Islet precursor cell (in vitro differentiated cells): ENCODE measurements around the gene TMPRSS12.

Experiments used
- DNase-seq: peaks from one replicate; pipeline ENCODE4 v3.0.0-alpha.2; 2018

TMPRSS12 gene

DNA sequence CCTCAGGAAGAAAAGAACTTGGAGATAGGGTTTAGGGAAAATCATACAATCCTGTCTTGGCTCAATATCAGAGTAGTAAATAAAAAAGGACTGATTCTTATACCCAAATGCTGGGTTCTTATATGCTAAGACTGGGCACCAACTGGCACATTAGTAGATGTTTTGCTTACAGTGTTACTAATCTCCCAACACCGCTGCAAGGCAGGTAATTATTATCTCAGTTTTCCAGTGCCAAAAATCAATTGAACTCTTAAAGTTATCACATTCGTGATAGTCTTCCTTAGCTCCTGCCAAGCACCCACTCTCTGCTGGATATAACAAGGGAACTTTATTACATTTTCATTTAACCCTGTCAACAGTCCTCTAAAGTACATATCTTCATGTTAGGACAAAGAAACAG lies 84.6 kb downstream of the TMPRSS12 start:
- DNase-seq = no peak

- no peak for DNase-seq
Observed at GRCh38 chr12:50927766-50928224, 85.1 kb downstream of the TMPRSS12 start.

DNA sequence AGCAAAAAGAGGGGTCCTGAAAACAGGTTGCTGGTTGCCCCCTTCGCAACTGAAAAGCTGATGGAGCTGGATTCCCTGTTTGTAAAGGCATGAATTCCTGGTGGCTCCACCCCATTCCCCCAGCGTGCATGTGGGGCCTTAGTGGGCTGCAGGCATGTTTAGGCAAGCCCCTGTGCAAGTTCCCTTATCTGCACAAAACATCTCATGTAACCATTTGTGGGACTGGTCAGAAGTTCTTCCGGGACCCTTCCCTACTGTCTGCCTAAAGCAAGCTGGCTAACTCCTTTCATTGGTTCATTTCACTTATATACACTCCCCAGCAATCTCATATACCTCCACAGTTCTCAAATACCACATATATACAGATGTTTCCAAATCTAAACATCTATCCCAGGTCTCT lies 85.7 kb downstream of the TMPRSS12 start:
- peak; percentile 80 for DNase-seq

- no peak for DNase-seq
Observed at GRCh38 chr12:50929831-50930230, 87.1 kb downstream of the TMPRSS12 start.

DNA sequence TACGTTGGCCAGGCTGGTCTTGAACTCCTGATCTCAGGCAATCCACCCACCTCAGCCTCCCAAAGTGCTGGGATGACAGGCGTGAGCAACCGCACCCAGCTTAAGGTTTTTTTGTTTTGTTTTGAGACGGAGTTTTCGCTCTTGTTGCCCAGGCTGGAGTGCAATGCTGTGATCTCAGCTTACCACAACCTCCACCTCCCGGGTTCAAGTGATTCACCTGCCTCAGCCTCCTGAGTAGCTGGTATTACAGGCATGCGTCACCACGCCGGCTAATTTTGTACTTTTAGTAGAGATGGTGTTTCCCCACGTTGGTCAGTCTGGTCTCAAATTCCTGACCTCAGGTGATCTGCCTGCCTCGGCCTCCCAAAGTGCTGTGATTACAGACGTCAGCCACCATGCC lies 87.8 kb downstream of the TMPRSS12 start:
- peak; percentile 88 for DNase-seq

- DNase-seq = no peak
Observed at GRCh38 chr12:50932787-50933280, 90.1 kb downstream of the TMPRSS12 start.

GRCh38 chr12:50933459-50934124 lies 90.9 kb downstream of the TMPRSS12 start:
- DNase-seq = peak; percentile 75

- no peak for DNase-seq
Observed at GRCh38 chr12:50934371-50934851, 91.7 kb downstream of the TMPRSS12 start.

- DNase-seq = peak; percentile 69
Observed at GRCh38 chr12:50934981-50935807, 92.5 kb downstream of the TMPRSS12 start.

GRCh38 chr12:50936821-50937530 lies 94.2 kb downstream of the TMPRSS12 start:
- DNase-seq = no peak
